NCI-H1436 treated with DMSO at 0.1 percent for 48 hours (cell line): ENCODE results near the gene WWOX.

Source experiments
- DNase-seq: peaks from one replicate; lab custom pipeline; 2025; lab: John Stamatoyannopoulos, UW

Gene WWOX

DNA sequence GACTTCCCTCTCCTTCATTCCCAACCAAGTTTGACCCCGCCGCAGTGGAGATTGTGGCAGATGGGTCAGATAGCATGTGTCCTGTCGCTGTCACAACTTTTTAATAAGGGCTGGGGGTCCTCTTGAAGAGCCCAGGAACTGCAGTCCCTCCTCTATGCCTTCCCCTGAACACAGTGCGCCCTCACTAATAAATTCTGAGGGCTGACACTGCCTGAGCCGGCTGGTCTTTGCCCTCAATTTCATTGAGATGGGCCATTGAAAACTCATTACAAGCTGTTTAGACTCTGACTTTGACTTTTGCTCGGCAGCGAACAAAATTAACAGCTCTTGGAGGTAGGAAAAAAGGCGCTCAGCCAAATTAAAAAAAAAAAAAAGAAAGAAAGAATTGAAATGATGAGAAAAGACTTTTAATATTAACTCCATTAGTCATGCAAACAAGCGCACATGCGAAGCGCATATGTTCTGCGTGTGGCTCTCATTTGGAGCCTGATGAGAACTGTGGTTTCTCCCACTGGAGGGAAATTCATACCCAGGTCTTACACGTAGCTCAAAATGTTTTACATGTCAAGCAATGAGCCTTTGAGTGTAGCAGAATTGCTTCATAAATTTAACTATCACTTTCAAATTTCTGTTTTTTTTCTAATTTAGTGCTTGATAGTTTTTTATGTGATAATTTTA lies 704.7 kb downstream of the WWOX start:
- DNase-seq = no peak

DNA sequence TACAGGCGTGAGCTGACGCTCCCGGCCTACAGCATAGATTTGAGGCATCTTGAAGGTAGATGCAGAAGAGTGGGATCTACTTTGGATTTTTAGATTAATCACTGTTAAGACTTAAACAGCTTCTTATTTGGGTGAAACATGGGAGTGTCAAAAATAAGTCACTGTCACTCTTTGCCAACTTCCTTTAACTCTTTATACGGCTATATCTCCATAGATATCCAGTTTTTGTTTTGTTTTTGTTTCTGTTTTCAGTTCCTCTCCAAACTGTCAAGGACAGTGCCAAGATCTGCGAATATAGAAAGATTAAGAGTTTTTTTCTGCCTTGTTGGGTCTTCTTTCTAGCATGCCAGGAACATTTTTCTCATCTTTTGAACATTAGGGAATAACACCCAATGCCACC lies 706.1 kb downstream of the WWOX start:
- no peak for DNase-seq

DNA sequence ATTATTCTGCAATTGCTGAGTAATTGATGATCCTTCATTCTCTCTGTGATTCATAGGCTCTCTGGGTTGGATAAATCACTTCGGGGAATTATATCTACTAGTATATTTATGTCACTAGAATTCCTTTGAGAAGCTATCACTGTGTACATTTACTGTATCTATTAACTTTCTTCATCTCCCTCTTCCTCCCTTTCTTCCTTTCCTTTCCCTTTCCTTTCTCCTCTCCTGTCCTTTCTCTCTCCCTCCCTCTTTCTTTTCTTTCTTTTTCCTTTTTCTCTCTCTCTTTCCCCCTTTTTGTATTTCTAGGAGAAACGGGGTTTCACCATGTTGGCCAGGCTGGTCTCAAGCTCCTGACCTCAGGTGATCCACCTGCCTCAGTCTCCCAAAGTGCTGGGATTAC lies 711.8 kb downstream of the WWOX start:
- DNase-seq = no peak

- no peak for DNase-seq
These were observed 713.1 kb downstream of the WWOX start for GRCh38 chr16:78812582-78812981.

DNA sequence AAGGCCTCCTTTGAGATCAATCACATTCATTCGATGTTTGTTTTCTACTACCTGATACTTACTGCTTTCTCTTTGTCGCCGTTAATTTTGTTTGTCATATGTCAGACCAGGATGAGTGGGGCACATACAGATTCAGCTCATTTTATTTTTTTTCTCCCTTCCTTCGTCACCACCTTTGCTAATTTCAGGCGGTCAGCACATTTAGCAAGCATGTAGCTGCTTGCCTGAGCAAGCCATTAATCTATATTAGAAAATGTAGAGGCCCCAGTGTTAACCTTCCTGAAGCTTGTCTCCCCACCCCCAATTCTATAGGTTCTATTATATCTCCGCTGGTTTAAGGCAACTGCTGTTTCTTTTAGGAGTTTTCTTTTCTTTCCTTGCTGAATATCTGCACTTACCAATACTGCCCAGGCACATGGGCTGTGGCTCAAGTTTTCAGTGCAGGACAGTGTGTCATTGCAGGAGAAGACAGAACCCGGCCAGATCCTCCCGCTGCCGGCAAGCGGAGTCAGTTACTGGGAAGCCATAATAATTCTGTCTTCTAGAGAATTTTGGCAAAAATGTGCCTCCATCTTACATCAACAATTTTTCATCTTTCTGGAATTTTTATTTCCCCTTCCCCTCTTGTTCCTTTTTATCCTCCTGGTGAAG lies 714.3 kb downstream of the WWOX start:
- DNase-seq = no peak

- no peak for DNase-seq
These were observed 716.3 kb downstream of the WWOX start for GRCh38 chr16:78815713-78816112.

DNA sequence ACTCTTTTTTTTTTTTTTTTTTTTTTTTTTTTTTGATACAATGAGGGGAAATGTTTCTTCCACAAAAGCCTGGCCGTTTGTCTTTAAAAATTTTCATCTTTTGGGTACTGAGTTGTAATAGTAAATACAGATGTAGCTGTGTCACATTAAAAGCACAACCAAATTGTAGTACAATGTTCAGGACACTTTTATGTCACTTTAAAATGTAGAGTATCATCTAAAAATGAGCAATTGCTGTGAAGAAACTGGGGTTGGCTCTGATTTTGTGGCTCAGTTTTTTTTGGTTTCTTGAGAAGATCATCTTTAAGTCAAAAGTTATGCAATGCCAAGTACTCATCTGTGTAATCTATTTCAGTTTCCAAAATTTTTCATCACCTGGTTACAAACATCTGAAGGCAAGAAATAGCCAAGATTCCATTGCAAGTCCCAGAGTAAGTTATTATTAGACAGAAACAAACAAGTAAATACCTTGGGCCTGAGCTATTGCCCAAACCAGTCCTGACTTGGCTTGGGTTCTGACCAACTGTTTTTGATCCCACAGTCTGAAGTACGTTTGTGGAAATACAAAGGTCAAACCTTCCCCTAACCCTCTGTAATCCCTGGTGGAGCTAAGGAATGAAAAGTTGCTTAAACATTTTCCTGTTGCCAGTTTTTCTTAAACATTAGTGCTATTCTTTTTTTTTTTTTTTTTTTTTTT lies 717.2 kb downstream of the WWOX start:
- DNase-seq = no peak

DNA sequence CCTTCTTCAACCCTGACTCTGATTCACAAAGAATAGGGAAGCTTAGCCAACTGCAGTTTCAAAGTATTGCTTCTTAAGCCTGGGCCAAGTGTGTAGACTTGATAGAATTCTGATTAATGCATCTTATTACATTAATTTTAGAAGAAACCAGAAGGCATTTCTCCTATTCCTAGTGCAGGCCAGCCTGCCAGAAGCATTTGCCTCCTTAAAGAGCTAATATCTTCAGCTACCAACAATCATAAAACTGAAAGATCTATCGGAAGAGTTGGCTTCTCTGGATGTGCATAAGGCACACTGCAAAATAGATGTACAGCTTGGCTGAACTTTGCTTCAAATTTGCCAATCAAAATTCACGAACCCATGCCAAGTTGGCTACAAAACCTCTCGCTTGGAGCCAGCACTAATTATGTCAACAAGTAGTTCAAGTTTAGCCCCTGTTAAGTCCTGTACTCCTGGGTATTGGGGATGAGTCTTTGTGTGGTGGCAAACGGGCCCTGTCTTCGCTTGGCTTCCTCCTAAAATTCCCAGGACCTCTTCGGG lies 717.8 kb downstream of the WWOX start:
- DNase-seq = no peak

DNA sequence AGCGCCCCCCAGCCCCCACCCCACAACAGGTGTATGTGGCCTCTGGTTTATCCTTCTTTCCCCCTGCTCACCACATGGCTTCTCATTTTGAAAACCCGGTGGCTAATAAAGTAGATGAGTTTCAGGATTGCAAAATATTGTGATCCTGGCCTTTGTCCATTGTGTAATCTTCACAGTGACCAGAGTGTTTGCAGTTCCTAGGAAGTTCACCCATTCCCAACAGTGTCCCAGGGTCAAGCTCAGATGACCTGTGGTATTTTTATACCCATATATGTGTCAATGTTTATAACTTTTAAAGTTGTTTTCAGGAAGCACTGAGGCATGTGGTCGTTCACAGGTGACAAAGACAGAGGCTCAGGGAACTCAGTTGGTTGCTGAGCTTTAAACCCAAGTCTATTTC lies 721.9 kb downstream of the WWOX start:
- no peak for DNase-seq

DNA sequence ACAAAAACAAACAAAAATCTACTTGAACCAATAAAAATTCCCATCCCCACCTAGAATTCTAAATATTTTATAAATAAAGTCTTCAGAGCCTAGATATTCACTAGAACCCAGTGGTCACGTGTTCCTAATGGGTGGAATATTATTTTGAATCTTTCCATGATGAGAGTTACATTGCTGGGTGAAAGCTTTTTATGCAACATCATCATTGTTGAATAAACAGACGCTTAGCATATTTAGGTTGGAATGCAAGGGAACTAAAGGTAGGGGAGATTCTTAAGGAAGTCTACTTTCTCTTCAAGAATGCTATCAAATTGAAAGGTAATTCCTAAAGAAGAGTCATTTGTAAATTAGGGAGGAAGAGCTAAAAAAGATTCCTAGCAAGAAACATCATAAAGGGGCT lies 723.1 kb downstream of the WWOX start:
- DNase-seq = no peak

GRCh38 chr16:78823027-78823426 lies 723.6 kb downstream of the WWOX start:
- no peak for DNase-seq

DNA sequence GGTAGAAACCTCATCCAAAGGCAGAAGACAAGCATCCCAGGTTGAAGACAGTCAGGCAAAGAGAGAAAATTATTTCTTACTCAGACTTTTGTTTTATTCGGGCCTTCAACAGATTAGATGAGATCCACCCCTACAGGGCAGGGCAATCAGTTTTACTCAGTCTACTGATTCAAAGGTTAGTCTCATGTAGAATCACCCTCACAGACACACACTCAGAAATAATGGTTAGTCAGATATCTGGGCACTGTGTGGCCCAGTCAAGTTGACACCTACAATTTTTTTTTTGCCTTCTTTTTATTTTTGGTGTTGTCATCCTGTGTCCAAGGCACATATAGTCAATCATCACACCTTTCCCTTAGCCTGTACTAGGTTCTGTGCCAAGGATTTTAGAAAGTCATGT lies 729.8 kb downstream of the WWOX start:
- no peak for DNase-seq

DNA sequence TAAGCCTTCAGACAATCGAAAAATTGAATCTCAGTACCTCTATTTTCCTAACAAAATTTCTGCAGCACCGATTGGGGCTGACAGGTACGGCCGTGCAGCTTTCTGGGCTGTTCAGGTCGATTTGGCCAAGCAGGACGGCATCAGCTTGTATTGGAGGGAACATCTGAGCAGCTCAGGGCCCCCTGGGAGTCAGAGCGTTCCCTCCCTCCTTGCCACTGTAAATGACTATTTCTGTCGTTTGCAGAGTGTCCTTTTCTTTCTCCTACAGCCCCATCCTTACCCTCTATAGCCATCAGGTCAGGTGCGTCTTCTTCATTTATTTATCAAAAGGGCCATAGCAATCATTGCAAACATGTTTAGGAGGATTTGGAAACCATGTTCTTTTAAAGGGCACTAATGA lies 731.1 kb downstream of the WWOX start:
- DNase-seq = no peak

DNA sequence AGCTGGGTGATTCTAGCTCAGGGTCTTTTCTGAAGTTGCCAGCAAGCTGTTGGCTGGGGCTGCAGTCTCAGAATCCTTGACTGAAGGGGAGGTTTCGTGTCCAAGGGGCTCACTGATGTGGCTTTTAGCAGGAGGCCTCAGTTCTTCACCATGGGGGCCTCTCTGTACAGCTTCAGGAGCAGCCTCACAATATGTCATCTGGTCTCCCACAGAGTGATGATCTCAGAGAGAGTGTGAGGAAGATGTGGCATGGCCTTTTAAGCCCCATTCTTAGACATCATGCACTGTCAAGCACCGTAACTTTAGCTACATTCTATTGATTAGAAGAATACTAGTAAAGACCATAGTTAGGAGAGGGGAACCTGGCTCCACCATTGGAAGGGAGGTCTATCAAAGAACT lies 732.6 kb downstream of the WWOX start:
- DNase-seq = no peak

GRCh38 chr16:78836802-78837491 lies 737.5 kb downstream of the WWOX start:
- DNase-seq = no peak

GRCh38 chr16:78837706-78838105 lies 738.3 kb downstream of the WWOX start:
- DNase-seq = no peak

DNA sequence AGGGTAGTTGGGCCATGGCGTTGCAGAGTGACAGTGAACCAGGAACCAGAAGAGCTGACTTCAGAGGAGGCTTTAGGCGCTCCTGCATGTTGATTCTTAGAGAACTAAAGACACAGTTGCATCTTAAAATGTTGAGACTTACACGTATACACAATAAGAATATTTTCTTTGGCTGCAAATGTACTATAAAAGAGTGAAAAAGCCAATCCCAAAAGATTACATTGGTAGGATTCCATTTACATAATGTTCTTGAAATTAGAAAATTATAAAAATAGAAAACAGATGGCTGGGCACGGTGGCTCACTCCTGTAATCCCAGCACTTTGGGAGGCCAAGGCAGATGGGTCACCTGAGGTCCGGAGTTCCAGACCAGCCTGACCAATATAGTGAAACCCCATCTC lies 738.8 kb downstream of the WWOX start:
- no peak for DNase-seq

- DNase-seq = no peak
These were observed 743.5 kb downstream of the WWOX start for GRCh38 chr16:78842950-78843349.

- DNase-seq = no peak
These were observed 744.5 kb downstream of the WWOX start for GRCh38 chr16:78843978-78844377.

DNA sequence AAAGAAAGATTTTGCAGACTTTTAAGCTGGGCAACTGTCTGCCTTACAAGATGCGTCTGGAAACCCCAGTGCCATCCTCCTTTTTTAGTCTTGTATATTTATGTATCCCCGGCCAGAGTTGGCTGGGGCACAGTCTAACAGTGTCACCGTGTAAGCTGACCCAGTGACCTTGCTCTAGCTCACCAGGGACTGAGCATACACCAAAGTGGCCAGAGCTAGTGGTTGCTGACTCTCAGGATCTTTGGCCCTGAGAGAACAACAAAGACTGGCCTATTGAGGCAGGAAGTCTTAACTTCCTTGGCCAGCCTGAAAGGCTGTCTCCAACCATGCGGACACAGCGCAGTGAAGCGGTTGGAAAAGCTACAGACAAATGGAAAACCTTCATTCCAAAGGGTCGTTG lies 745.2 kb downstream of the WWOX start:
- DNase-seq = no peak

DNA sequence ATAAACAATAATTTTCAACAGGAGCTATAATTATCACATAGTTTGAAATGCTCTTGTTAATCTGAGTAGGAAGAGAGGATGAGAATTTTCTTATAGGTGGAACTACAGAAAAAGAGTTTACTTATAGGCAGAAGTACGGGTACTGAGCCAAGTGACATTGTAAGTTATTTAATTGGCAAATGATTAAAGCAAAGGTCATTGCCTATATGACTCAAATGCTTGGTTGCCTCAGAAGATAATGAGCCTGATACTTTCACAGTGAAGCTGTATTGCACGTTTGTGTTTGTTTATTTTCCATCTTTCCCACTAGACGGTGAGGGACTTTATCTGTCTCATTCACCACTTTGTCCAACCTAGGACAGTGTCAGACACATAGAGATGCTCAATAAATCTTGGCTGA lies 751.8 kb downstream of the WWOX start:
- DNase-seq = no peak

DNA sequence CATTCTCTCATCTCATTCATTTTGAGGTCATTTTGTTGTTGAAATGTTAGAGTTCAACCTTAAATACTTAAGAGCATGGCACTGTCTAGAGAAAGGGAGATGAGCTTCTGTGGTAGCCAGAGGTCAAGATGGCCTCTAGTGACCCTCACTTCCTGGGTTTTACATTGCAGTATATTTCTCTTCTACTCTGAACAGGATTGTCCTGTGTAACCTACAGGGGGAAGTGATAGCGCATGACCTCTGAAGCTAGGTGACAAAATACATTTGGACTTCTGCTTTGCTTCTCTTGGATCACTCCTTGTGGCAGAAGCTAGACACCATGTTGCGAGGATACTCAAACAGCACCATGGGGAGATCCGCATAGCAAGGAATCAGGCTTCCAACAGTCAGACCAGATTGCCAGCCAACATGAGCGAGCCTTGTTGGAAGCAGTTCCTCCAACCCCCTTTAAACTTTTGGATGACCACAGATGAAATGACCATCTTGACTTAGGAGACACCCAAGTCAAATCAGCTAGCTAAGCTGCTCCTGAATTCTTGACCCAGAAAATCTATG lies 752.7 kb downstream of the WWOX start:
- DNase-seq = no peak
